Measurements from ENCODE around the gene NAT8L. TPM values are rescaled to one million over a fixed set of nuclear protein-coding genes. Genes with fewer than 3 reads are reported as not detected.

Gene NAT8L
- total and polyA plus RNA-seq, 2 experiments from 2014 or later, result 1.5 to 2.7 TPM

DNA sequence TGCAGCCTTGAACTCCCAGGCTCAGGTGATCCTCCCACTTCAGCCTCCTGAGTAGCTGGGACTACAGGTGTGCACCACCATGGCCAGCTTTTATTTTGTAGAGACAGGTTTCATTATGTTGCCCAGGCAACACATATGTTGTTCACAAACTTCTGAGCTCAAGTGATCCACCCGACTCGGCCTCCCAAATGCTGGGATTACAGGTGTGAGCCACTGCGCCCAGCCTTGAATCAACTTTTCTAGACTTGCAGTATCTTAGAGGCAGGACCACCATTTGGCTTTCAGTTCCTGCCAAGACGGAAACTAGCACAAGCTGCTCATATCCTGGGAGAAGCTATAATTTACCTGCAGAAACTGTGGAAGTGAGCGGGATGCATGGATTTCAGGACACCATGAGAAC, 19.9 kb downstream of the NAT8L start:
- Histone ChIP-seq H3K4me2 (no peak overlapping the region), H3K9me3 (ENCODE audit: low read depth) (no peaks in the 10 kb centered on the region), H3K4me1 (ENCODE audit: insufficient read depth) (no peaks in the 10 kb centered on the region), H3K27me3 (no peaks in the 10 kb centered on the region), H3K27ac (no peak overlapping the region), H2AFZ (no peak overlapping the region), H3K9me2 (replicated peaks; ENCODE audit: insufficient read depth) (no peaks in the 10 kb centered on the region), H3K4me3 (no peak overlapping the region), H4K20me1 (ENCODE audit: insufficient read depth, poor library complexity, severe bottlenecking) (no peaks in the 10 kb centered on the region), H3K79me2 (no peaks in the 10 kb centered on the region), H3K36me3 (replicated peaks; ENCODE audit: insufficient read depth, low read depth) (no peaks in the 10 kb centered on the region)
- DNase-seq (ENCODE audit: low spot score), result no peak
- TF ChIP-seq EZH2phosphoT487 (IDR thresholded peaks at IDR 0.05; ENCODE audit: low read depth, severe bottlenecking, unreplicated experiment) (no peak), EZH2 (IDR thresholded peaks at IDR 0.05; ENCODE audit: borderline replicate concordance) (no peak)
- TF ChIP-seq, protein P1, sequence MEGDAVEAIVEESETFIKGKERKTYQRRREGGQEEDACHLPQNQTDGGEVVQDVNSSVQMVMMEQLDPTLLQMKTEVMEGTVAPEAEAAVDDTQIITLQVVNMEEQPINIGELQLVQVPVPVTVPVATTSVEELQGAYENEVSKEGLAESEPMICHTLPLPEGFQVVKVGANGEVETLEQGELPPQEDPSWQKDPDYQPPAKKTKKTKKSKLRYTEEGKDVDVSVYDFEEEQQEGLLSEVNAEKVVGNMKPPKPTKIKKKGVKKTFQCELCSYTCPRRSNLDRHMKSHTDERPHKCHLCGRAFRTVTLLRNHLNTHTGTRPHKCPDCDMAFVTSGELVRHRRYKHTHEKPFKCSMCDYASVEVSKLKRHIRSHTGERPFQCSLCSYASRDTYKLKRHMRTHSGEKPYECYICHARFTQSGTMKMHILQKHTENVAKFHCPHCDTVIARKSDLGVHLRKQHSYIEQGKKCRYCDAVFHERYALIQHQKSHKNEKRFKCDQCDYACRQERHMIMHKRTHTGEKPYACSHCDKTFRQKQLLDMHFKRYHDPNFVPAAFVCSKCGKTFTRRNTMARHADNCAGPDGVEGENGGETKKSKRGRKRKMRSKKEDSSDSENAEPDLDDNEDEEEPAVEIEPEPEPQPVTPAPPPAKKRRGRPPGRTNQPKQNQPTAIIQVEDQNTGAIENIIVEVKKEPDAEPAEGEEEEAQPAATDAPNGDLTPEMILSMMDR (IDR thresholded peaks at IDR 0.05; ENCODE audit: poor library complexity), result no peak
- WGBS (ENCODE audit: low lambda C conversion rate, missing lambda C conversion rate), result 92% methylated on average over 5 of the region's 5 CpGs

DNA sequence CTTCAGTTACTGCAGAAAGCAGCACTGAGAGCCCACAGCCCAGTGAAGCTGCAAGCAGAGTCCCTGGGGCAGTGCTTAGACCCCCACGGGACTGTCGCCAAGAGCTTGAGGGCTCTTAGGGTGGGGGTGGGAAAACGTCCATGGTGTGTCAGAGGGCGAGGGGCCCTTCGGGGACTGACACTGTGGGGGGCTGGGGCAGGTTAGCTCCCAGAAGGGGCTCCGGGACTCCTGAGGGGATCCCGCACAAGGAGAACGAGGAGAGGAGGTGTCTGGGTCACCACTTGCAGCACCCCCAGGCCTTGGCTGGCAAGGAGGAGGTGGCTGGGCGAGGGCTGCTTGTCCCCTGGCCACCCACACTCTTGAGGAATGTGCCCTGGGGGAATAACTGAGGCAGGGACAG, 20.8 kb downstream of the NAT8L start:
- TF ChIP-seq, protein P1 (IDR thresholded peaks at IDR 0.05; ENCODE audit: poor library complexity), result no peak
- TF ChIP-seq EZH2phosphoT487 (IDR thresholded peaks at IDR 0.05; ENCODE audit: low read depth, severe bottlenecking, unreplicated experiment) (no peak), EZH2 (IDR thresholded peaks at IDR 0.05; ENCODE audit: borderline replicate concordance) (no peak)
- no peaks in the 10 kb centered on the region for H3K27me3 ChIP-seq
- H3K36me3 ChIP-seq (replicated peaks; ENCODE audit: insufficient read depth, low read depth), result no peaks in the 10 kb centered on the region
- H3K27ac ChIP-seq, result no peak overlapping the region
- no peaks in the 10 kb centered on the region for H4K20me1 ChIP-seq (ENCODE audit: insufficient read depth, poor library complexity, severe bottlenecking)
- 95% methylated on average over 5 of the region's 9 CpGs for WGBS (ENCODE audit: low lambda C conversion rate, missing lambda C conversion rate)
- no peaks in the 10 kb centered on the region for H3K4me1 ChIP-seq (ENCODE audit: insufficient read depth)
- no peak overlapping the region for H3K4me3 ChIP-seq
- no peaks in the 10 kb centered on the region for H3K79me2 ChIP-seq
- H3K9me2 ChIP-seq (replicated peaks; ENCODE audit: insufficient read depth), result no peaks in the 10 kb centered on the region
- DNase-seq (ENCODE audit: low spot score), result no peak
- H3K4me2 ChIP-seq, result no peak overlapping the region
- H3K9me3 ChIP-seq (ENCODE audit: low read depth), result no peaks in the 10 kb centered on the region
- H2AFZ ChIP-seq, result no peak overlapping the region

DNA sequence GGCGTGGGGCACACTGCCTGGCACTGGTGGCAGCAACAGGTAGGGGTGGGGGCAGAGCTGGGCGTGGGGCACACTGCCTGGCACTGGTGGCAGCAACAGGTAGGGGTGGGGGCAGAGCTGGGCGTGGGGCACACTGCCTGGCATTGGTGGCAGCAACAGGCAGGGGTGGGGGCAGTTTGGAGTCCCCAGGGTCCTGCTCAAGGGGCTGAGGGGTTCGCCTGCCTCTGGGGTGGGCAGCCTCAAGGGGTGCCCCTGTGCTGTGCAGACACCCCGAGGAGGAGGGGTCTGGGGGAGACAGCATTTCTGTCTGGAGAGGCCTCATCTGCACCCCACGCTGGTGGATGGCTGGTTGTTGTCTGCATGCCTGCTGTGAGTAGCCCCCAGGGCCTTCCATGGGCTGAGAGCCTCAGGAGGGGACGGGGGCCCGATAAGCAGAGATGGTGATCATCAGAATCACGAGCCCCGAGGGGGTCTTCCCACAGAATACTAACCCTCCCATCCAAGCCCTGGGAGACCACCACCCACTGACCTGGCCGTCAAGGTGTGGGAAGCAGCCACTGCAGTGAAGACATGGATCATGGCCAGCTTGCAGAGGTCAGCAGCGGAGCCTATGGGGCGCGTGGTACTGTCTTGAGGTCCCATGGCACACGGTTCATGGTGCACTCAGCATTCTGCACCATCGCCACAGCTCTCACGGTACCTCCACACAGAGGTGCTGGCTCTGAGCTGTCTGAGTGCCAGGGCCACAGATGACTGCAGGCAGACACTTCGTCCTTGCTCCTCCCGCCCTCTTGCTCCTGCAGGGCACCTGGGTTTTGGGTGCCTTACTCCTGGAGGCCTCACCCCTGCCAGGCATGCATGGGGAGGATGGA, 21.5 kb downstream of the NAT8L start:
- Histone ChIP-seq H4K20me1 (ENCODE audit: insufficient read depth, poor library complexity, severe bottlenecking) (no peaks in the 10 kb centered on the region), H3K27me3 (no peaks in the 10 kb centered on the region), H3K9me2 (replicated peaks; ENCODE audit: insufficient read depth) (no peaks in the 10 kb centered on the region), H2AFZ (no peak overlapping the region), H3K9me3 (ENCODE audit: low read depth) (no peaks in the 10 kb centered on the region), H3K4me2 (no peak overlapping the region), H3K4me1 (ENCODE audit: insufficient read depth) (no peaks in the 10 kb centered on the region), H3K36me3 (replicated peaks; ENCODE audit: insufficient read depth, low read depth) (no peaks in the 10 kb centered on the region), H3K4me3 (no peak overlapping the region), H3K27ac (no peak overlapping the region), H3K79me2 (no peaks in the 10 kb centered on the region)
- DNase-seq (ENCODE audit: low spot score), result no peak
- WGBS (ENCODE audit: low lambda C conversion rate, missing lambda C conversion rate), result 95% methylated on average over 14 of the region's 19 CpGs
- no peak for TF ChIP-seq EZH2 (IDR thresholded peaks at IDR 0.05; ENCODE audit: borderline replicate concordance)
- TF ChIP-seq, protein P1 (IDR thresholded peaks at IDR 0.05; ENCODE audit: poor library complexity), result no peak
